Heart left ventricle (tissue), 16 donors: ENCODE data around the gene MTNR1A. TPM values are rescaled to one million over a fixed set of nuclear protein-coding genes. Genes with fewer than 3 reads are reported as not detected.

Experiments
- ATAC-seq, 4 donors: fragments of 200-7000 bp; cut with Tn5 transposase; one replicate each; pipeline ENCODE4 v1.9.1; 2020 to 2022; ENCODE audit warnings: moderate library complexity in 4 of 4, mild to moderate bottlenecking in 3 of 4, moderate number of reproducible peaks in 1 of 4
- DNase-seq, 5 donors: peaks; one replicate each; pipeline ENCODE4 v3.0.0-alpha.2; 2020
- H3K27ac ChIP-seq, 12 donors: fragments of 200-600 bp; sonication (generic) in 4 of 12; one replicate each; pipeline versions ENCODE4 v1.5.0 to v1.8.0; 2016 to 2022; ENCODE audit warnings: mild to moderate bottlenecking in 2 of 12
- H3K27me3 ChIP-seq, 9 donors: fragments of 200-600 bp; sonication (generic) in 2 of 9; one replicate each; pipeline versions ENCODE4 v1.5.1 to v1.8.0; 2016 to 2022; ENCODE audit warnings: mild to moderate bottlenecking in 3 of 9
- H3K36me3 ChIP-seq, 9 donors: fragments of 200-600 bp; sonication (generic) in 2 of 9; one replicate each; pipeline versions ENCODE4 v1.5.0 to v1.8.0; 2018 to 2022; ENCODE audit warnings: mild to moderate bottlenecking in 2 of 9
- H3K4me1 ChIP-seq, 12 donors: fragments of 200-600 bp; sonication (generic) in 4 of 12; one replicate each; pipeline versions ENCODE4 v1.5.0 to v1.8.0; 2016 to 2022; ENCODE audit warnings: mild to moderate bottlenecking in 3 of 12
- H3K4me3 ChIP-seq, 12 donors: fragments of 200-600 bp; sonication (generic) in 4 of 12; one replicate each; pipeline versions ENCODE4 v1.5.0 to v1.8.0; 2017 to 2022; ENCODE audit warnings: mild to moderate bottlenecking in 9 of 12, moderate library complexity in 4 of 12
- H3K9me3 ChIP-seq, 12 donors: fragments of 200-600 bp; sonication (generic) in 4 of 12; one replicate each; pipeline versions ENCODE4 v1.5.0 to v1.8.0; 2016 to 2022; ENCODE audit warnings: mild to moderate bottlenecking in 1 of 12
- CTCF ChIP-seq, 12 donors: fragments of 200-600 bp; sonication (generic) in 4 of 12; IDR thresholded peaks; one replicate each; pipeline versions ENCODE4 v1.5.0 to v1.8.0; 2018 to 2022; ENCODE audit warnings: antibody characterized with exemption in 12 of 12, mild to moderate bottlenecking in 5 of 12
- POLR2A ChIP-seq, 2 donors: fragments of 450-650 bp; IDR thresholded peaks; one replicate each; pipeline ENCODE4 v1.6.1; 2017; ENCODE audit warnings: antibody characterized with exemption in 2 of 2, mild to moderate bottlenecking in 2 of 2, moderate library complexity in 2 of 2
- whole genome bisulfite sequencing, 4 donors: extraction: QIAGEN DNeasy Blood & Tissue Kit in 2 of 4; methylation state at CpG; one replicate each; pipeline versions ENCODE4 v1.1.5 to v1.1.7; 2013 to 2018; 5-methylcytosine and 5-hydroxymethylcytosine counted together
- intact Hi-C, 10 donors: fragments of 100-400 bp; cut with DNase I; formaldehyde crosslinking; loops; one replicate each; pipeline versions ENCODE4 v1.11.1 to v1.14.2; 2022
- polyA plus RNA-seq, 2 donors: library from polyadenylated mRNA; stranded (reverse); fragments of 200-250 nt; gene quantifications; one replicate each; pipeline ENCODE4 v1.2.3, GENCODE V29; 2013
- total RNA-seq, 9 donors: library from RNA; depleted of rRNA in 2 of 9; stranded (reverse); fragments of >200 nt in 2 of 9; fragmentation: NEBNext Ultra II Directional in 3 of 9; extraction: Animal tissue kit (Norgen Biotek cat#: 25700) in 3 of 9; gene quantifications; one replicate each; pipeline versions ENCODE4 v1.1.0 to v1.2.4, GENCODE V29; 2016 to 2023
- donor health status: ischemic (EF 13 %, LVEDD 7.1; RV severe dilation, severe dysfunction).
- donor health status: healthy with polysubstance abuse.
- donor health status: DM: no; HTN: yes; CAD: no.
- donor health status: DM: no; HTN: no; CAD: no.
- donor health status: ischemic (EF 25% LVEDD 6.9; RV normal size, moderate dysfunction).
- donor health status: ischemic (EF 25% LVEDD 5.7; RV mildly dilated, moderate dysfunction).
- donor health status: healthy.
- donor health status: DM: yes; HTN: yes; CAD: no.
- donor health status: ischemic (EF 35%, LVEDD 5.7; RV mildly dilated, moderate dysfunction).
- donor health status: nonischemic (EF 11% LVEDD 7.7; RV severe dilation, severe dysfunction).
- donor health status: DM: yes; HTN: yes; CAD: no.
- donor health status: PGD.
- donor health status: ischemic (EF 29% LVEDD 5.4; RV normal size, mild dysfunction).
- donor health status: nonischemic (EF 23%, LVEDD 6.1; RV moderate dilation, normal function).

The MTNR1A gene
- total and polyA plus RNA-seq, 11 donors = not detected

DNA sequence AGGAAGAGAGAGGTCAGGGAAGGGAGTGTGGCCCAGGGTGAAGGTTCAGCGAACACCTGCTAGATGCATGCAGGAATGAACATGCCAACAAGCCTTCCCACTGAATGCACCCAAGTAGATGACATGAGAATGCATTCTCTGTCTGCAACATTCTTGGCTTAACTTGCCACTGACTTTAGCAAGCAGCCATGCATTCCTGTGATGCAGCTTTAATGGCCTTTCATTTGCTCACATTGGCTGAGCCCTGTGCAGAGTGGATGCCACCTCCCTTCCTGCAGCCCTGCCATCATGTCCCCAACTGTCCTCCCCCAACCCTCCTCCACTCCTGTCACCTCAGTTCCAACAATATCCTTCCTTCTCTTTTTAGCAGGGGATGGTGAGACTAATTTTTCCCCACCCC, 25.3 kb upstream of the MTNR1A start:
- peaks cover 0 to 9% (median 0%) of the 10 kb centered on the region in 12 donors for H3K4me1 ChIP-seq
- WGBS, 4 donors = 84 to 96% (median 90%) methylated on average over 1 of the region's 1 CpG
- intact Hi-C loops = loop anchor here in 6 of 10 donors (5.0 to 10.0 kb wide), 5 partner anchors 96 to 516 kb away; partner anchors contain the start of gene TLR3 (in 1 of the 6)
- peaks cover 0 to 4% (median 0%) of the 10 kb centered on the region in 9 donors for H3K36me3 ChIP-seq
- ATAC-seq = no peak
- H3K27ac ChIP-seq = no peak overlapping the region
- no peaks in the 10 kb centered on the region for H3K27me3 ChIP-seq
- H3K9me3 ChIP-seq = peaks cover 0 to 12% (median 0%) of the 10 kb centered on the region in 12 donors
- DNase-seq = no peak
- TF ChIP-seq CTCF (IDR thresholded peaks at IDR 0.05) = no peak
- no peak overlapping the region for H3K4me3 ChIP-seq

- H3K36me3 ChIP-seq = no peaks in the 10 kb centered on the region
- H3K27ac ChIP-seq = no peak overlapping the region
- intact Hi-C loops = no loop called here
- TF ChIP-seq POLR2A (IDR thresholded peaks at IDR 0.05) (no peak), CTCF (IDR thresholded peaks at IDR 0.05) (no peak)
- ATAC-seq (peak in 2 of 4 donors; percentile 26 to 31), DNase-seq (no peak)
- H3K9me3 ChIP-seq = no peaks in the 10 kb centered on the region
- H3K4me3 ChIP-seq = peak overlapping the region in 7 of 12 donors; percentile 19 to 41 (median 28)
- H3K4me1 ChIP-seq = no peaks in the 10 kb centered on the region
- H3K27me3 ChIP-seq = peaks cover 0 to 24% (median 0%) of the 10 kb centered on the region in 9 donors
- WGBS, 4 donors = 36 to 46% (median 42%) methylated on average over 23 of the region's 23 CpGs
These were observed 15.0 kb upstream of the MTNR1A start for GRCh38 chr4:186570193-186570996.

DNA sequence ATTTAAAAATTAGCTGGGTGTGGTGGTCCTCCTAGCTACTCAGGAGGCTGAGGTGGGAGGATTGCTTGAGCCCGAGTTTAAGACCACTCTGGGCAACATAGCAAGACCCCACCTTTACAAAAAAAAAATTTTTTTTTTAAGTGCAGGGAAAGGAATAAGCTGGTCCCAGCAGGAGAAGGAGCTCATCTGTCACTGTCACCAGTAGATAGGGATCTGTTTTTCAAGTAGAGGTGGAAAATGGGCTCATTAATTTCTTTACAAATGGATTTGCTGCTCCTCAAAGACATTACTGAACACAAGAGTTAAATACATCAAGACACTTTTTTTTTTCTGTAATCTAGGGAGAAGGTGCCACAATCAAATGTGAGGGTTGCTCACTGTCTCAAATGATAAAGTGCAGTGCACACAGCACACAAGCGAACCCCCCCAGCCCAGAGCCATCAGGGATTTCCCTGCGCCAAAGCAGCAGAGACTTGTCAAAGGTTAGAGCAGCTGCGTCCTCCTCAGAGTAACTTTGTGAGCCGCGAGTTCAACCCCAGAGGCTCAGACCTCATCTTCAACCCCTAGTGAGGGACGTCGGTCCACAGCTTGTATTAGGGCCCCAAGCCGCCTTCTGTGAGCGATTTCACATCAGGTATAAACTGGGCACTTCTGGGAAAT, 14.3 kb upstream of the MTNR1A start:
- H3K27me3 ChIP-seq = peaks cover 0 to 26% (median 0%) of the 10 kb centered on the region in 9 donors

More for the DNA sequence above, 14.3 kb upstream of the MTNR1A start:
- TF ChIP-seq POLR2A (IDR thresholded peaks at IDR 0.05) (no peak), CTCF (IDR thresholded peaks at IDR 0.05) (no peak)
- DNase-seq (no peak), ATAC-seq (no peak)
- no peaks in the 10 kb centered on the region for H3K4me1 ChIP-seq
- H3K36me3 ChIP-seq = no peaks in the 10 kb centered on the region
- intact Hi-C loops = no loop called here
- peak overlapping the region in 7 of 12 donors; percentile 19 to 41 (median 28) for H3K4me3 ChIP-seq
- H3K9me3 ChIP-seq = no peaks in the 10 kb centered on the region
- H3K27ac ChIP-seq = no peak overlapping the region
- WGBS, 4 donors = 53 to 59% (median 56%) methylated on average over 10 of the region's 10 CpGs
